ENCODE measurements around the gene NOVA2. TPM values are rescaled to one million over a fixed set of nuclear protein-coding genes. Genes with fewer than 3 reads are reported as not detected.

The NOVA2 gene
- total RNA-seq, 1 experiment from 2014 or later: not detected

GRCh38 chr19:45968626-45969025, 5.0 kb downstream of the NOVA2 start:
- no peaks in the 10 kb centered on the region for H3K9me3 ChIP-seq (ENCODE audit: insufficient read depth, low read depth)
- TF ChIP-seq EZH2 (IDR thresholded peaks at IDR 0.05; ENCODE audit: low read depth): no peak
- no peak for TF ChIP-seq CTCF (conservative IDR thresholded peaks at IDR 0.05)

GRCh38 chr19:45967246-45967645, 6.4 kb downstream of the NOVA2 start:
- Histone ChIP-seq H3K9me3 (ENCODE audit: insufficient read depth, low read depth) (no peaks in the 10 kb centered on the region), H3F3A (ENCODE audit: insufficient read depth, low read depth) (no peaks in the 10 kb centered on the region), H2AFZ (no peak overlapping the region), H3K4me1 (replicated peaks; ENCODE audit: insufficient read depth) (no peaks in the 10 kb centered on the region), H3K27ac (no peak overlapping the region), H3K79me2 (ENCODE audit: low read depth) (no peaks in the 10 kb centered on the region), H3K9me2 (ENCODE audit: insufficient read depth) (no peaks in the 10 kb centered on the region), H3K4me2 (no peak overlapping the region), H3K4me3 (no peak overlapping the region), H3K27me3 (ENCODE audit: insufficient read depth, low read depth) (peaks cover 86% of the 10 kb centered on the region), H3K36me3 (ENCODE audit: low read depth) (no peaks in the 10 kb centered on the region), H4K20me1 (ENCODE audit: insufficient read depth) (no peaks in the 10 kb centered on the region)
- DNase-seq: no peak
- ChIA-PET CTCF (no interaction called here), POLR2A (ENCODE audit: unreplicated experiment) (no interaction called here)
- BruUV-seq (replicated peaks): no TSS peak
- TF ChIP-seq EZH2 (IDR thresholded peaks at IDR 0.05; ENCODE audit: low read depth) (no peak), CTCF (conservative IDR thresholded peaks at IDR 0.05) (no peak)
- intact Hi-C loops (cut with micrococcal nuclease; ENCODE audit: unreplicated experiment): no loop called here

More at GRCh38 chr19:45968626-45969025, 5.0 kb downstream of the NOVA2 start:
- intact Hi-C loops (cut with micrococcal nuclease; ENCODE audit: unreplicated experiment): no loop called here
- Histone ChIP-seq H3K27ac (no peak overlapping the region), H3K79me2 (ENCODE audit: low read depth) (no peaks in the 10 kb centered on the region), H2AFZ (no peak overlapping the region), H3F3A (ENCODE audit: insufficient read depth, low read depth) (no peaks in the 10 kb centered on the region), H3K27me3 (ENCODE audit: insufficient read depth, low read depth) (peaks cover 88% of the 10 kb centered on the region), H3K9me2 (ENCODE audit: insufficient read depth) (no peaks in the 10 kb centered on the region), H3K4me2 (no peak overlapping the region), H3K4me3 (no peak overlapping the region), H3K36me3 (ENCODE audit: low read depth) (no peaks in the 10 kb centered on the region), H4K20me1 (ENCODE audit: insufficient read depth) (no peaks in the 10 kb centered on the region), H3K4me1 (replicated peaks; ENCODE audit: insufficient read depth) (no peaks in the 10 kb centered on the region)
- no TSS peak for BruUV-seq (replicated peaks)
- POLR2A ChIA-PET (ENCODE audit: unreplicated experiment): no interaction called here
- DNase-seq: no peak
- CTCF ChIA-PET: interaction anchor here (0.7 kb wide), 1 partner anchor 567 kb away, joined by 3 read pairs; no protein-coding TSS in a partner anchor

- no peak overlapping the region for H2AFZ ChIP-seq
- peaks cover 2% of the 10 kb centered on the region; the same call in 1 of the 2 replicates for H3K4me1 ChIP-seq (replicated peaks; ENCODE audit: insufficient read depth)
- no peak overlapping the region for H3K4me3 ChIP-seq
- TF ChIP-seq CTCF (conservative IDR thresholded peaks at IDR 0.05) (no peak), EZH2 (IDR thresholded peaks at IDR 0.05; ENCODE audit: low read depth) (no peak)
- no peaks in the 10 kb centered on the region for H3K9me3 ChIP-seq (ENCODE audit: insufficient read depth, low read depth)
- no peak overlapping the region for H3K27ac ChIP-seq
- no peaks in the 10 kb centered on the region for H4K20me1 ChIP-seq (ENCODE audit: insufficient read depth)
- ChIA-PET CTCF (interaction anchor here (0.5 to 0.6 kb wide), 3 partner anchors 55 to 1426 kb away, joined by 3 to 5 read pairs (median 4); partner anchors contain the start of gene DMPK), POLR2A (ENCODE audit: unreplicated experiment) (no interaction called here)
- peaks cover 60% of the 10 kb centered on the region for H3K27me3 ChIP-seq (ENCODE audit: insufficient read depth, low read depth)
- no peak for DNase-seq
- H3F3A ChIP-seq (ENCODE audit: insufficient read depth, low read depth): peaks cover 2% of the 10 kb centered on the region; the same call in 1 of the 2 replicates
- no peaks in the 10 kb centered on the region for H3K79me2 ChIP-seq (ENCODE audit: low read depth)
- H3K36me3 ChIP-seq (ENCODE audit: low read depth): no peaks in the 10 kb centered on the region
- BruUV-seq (replicated peaks): no TSS peak
- H3K9me2 ChIP-seq (ENCODE audit: insufficient read depth): no peaks in the 10 kb centered on the region
- no peak overlapping the region for H3K4me2 ChIP-seq
- intact Hi-C loops (cut with micrococcal nuclease; ENCODE audit: unreplicated experiment): no loop called here
These were observed 11.6 kb downstream of the NOVA2 start for GRCh38 chr19:45962021-45962420.
